Measurements from ENCODE around the gene CACNA1A. TPM values are rescaled to one million over a fixed set of nuclear protein-coding genes. Genes with fewer than 3 reads are reported as not detected.
A peak's percentile ranks its signal among the peaks of the same experiment; 100 is the strongest.

CACNA1A gene
- polyA plus RNA-seq, 2 of the 4 experiments (the other 2 are of a cell fraction) = 0.27 to 0.71 TPM

GRCh38 chr19:13373599-13373998 is 132.7 kb downstream of the CACNA1A start (continued):
- no peak for TF ChIP-seq POLR2A (IDR thresholded peaks at IDR 0.05; ENCODE audit: low read length)

DNA sequence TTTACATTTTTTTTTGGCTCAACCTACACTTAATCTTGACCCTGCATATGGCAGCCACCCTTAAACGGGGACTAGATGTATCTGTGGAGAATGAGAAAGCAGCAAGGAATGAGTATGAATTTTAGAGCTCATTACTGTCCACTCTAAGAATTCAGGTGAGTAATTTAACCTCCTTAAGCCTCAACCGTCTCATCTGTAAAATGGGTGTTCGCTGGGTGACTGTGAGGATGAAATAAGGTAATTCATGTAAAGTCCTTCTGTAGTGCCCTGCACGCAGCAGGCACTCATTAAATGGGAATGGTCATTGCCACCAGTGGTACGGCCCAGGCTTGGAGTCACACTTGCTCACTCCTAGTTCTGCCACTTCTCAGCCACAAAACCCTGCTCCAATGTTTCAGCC is 135.3 kb downstream of the CACNA1A start:
- no peak overlapping the region for H3K4me3 ChIP-seq
- no peak for TF ChIP-seq CBX2 (IDR thresholded peaks at IDR 0.05; ENCODE audit: borderline replicate concordance, low read depth)
- TF ChIP-seq PHF8 (IDR thresholded peaks at IDR 0.05; ENCODE audit: borderline replicate concordance, low read depth) = no peak
- TF ChIP-seq CEBPB (IDR thresholded peaks at IDR 0.05) = no peak
- no peak for TF ChIP-seq EP300 (IDR thresholded peaks at IDR 0.05)
- TF ChIP-seq BHLHE40 (IDR thresholded peaks at IDR 0.05; ENCODE audit: low read depth, low read length) = no peak
- TF ChIP-seq CHD2 (IDR thresholded peaks at IDR 0.05; ENCODE audit: low read length, partially characterized antibody) = no peak
- no peak for TF ChIP-seq TP53 (CRISPR knock-in tag; IDR thresholded peaks at IDR 0.05)
- TF ChIP-seq, protein P1, sequence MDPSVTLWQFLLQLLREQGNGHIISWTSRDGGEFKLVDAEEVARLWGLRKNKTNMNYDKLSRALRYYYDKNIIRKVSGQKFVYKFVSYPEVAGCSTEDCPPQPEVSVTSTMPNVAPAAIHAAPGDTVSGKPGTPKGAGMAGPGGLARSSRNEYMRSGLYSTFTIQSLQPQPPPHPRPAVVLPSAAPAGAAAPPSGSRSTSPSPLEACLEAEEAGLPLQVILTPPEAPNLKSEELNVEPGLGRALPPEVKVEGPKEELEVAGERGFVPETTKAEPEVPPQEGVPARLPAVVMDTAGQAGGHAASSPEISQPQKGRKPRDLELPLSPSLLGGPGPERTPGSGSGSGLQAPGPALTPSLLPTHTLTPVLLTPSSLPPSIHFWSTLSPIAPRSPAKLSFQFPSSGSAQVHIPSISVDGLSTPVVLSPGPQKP (IDR thresholded peaks at IDR 0.05; ENCODE audit: low read depth, low read length) = no peak
- TF ChIP-seq, protein P2, sequence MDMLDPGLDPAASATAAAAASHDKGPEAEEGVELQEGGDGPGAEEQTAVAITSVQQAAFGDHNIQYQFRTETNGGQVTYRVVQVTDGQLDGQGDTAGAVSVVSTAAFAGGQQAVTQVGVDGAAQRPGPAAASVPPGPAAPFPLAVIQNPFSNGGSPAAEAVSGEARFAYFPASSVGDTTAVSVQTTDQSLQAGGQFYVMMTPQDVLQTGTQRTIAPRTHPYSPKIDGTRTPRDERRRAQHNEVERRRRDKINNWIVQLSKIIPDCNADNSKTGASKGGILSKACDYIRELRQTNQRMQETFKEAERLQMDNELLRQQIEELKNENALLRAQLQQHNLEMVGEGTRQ (IDR thresholded peaks at IDR 0.05) = no peak
- TF ChIP-seq KDM5A (IDR thresholded peaks at IDR 0.05) = no peak
- TF ChIP-seq, protein P3, sequence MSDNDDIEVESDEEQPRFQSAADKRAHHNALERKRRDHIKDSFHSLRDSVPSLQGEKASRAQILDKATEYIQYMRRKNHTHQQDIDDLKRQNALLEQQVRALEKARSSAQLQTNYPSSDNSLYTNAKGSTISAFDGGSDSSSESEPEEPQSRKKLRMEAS (IDR thresholded peaks at IDR 0.05) = no peak
- TF ChIP-seq, protein P4, sequence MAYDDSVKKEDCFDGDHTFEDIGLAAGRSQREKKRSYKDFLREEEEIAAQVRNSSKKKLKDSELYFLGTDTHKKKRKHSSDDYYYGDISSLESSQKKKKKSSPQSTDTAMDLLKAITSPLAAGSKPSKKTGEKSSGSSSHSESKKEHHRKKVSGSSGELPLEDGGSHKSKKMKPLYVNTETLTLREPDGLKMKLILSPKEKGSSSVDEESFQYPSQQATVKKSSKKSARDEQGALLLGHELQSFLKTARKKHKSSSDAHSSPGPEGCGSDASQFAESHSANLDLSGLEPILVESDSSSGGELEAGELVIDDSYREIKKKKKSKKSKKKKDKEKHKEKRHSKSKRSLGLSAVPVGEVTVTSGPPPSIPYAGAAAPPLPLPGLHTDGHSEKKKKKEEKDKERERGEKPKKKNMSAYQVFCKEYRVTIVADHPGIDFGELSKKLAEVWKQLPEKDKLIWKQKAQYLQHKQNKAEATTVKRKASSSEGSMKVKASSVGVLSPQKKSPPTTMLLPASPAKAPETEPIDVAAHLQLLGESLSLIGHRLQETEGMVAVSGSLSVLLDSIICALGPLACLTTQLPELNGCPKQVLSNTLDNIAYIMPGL (CRISPR knock-in tag; IDR thresholded peaks at IDR 0.05; ENCODE audit: borderline replicate concordance) = no peak
- no peak for TF ChIP-seq JUNB (IDR thresholded peaks at IDR 0.05)
- TF ChIP-seq ZSCAN20 (CRISPR knock-in tag; IDR thresholded peaks at IDR 0.05) = no peak
- no peak for TF ChIP-seq RFX5 (IDR thresholded peaks at IDR 0.05)
- TF ChIP-seq RNF2 (IDR thresholded peaks at IDR 0.05; ENCODE audit: borderline replicate concordance, low read depth) = no peak
- no peak for TF ChIP-seq RAD21 (conservative IDR thresholded peaks at IDR 0.05 in 1 of 2, IDR thresholded peaks at IDR 0.05 in 1 of 2)
- TF ChIP-seq HOXB5 (CRISPR knock-in tag; IDR thresholded peaks at IDR 0.05) = no peak
- no peak for TF ChIP-seq EHMT2 (IDR thresholded peaks at IDR 0.05; ENCODE audit: low read depth)
- TF ChIP-seq HOXA7 (CRISPR knock-in tag; IDR thresholded peaks at IDR 0.05) = no peak
- FAIRE-seq (no peak), ATAC-seq (no peak), DNase-seq (ENCODE audit: low read depth in 1 of 2, low spot score in 1 of 2) (no peak)
- ChIA-PET POLR2A (no interaction called here), CTCF (interaction anchor here (0.8 kb wide), 1 partner anchor 58 kb away, joined by 3 read pairs; no protein-coding TSS in a partner anchor)
- H3K9me3 ChIP-seq = no peaks in the 10 kb centered on the region
- no peak overlapping the region for H3K27ac ChIP-seq
- no peak overlapping the region for H3K4me2 ChIP-seq
- 43% methylated on average over 5 of the region's 5 CpGs for WGBS (ENCODE audit: missing lambda C conversion rate)
- H3K4me1 ChIP-seq = no peaks in the 10 kb centered on the region

DNA sequence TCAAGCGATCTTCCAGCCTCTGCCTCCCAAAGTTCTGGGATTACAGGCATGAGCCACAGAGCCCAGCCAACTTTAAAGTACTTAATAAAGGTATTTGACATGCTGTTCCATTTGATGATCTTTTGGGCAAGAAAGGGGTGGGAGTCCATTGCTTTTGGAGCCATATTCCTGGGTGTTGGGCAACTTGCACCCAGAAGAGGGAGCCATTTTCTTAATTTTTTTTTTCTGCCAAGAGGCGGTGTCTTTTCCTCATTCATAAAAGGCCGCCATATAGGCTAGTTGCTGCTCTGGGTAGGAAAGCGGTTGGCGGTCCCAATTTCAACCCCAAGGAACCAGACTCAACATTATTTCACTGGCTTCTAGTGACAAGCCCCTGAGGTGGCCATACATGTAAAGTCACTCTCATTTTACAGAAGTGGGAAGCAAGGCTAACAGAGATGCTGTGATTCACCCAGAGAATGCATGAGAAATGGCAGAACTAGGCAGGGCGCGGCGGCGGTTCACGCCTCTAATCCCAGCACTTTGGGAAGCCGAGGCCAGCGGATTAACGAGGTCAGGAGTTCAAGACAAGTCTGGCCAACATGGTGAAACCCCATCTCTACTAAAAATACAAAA is 139.6 kb downstream of the CACNA1A start:
- DNase-seq (ENCODE audit: low read depth in 1 of 2, low spot score in 1 of 2) = peak; percentile 20 to 34
- POLR2A ChIA-PET = no interaction called here
- Histone ChIP-seq H3K27ac (no peak overlapping the region), H3K4me3 (no peak overlapping the region), H3K4me2 (no peak overlapping the region), H3K4me1 (no peaks in the 10 kb centered on the region), H3K9me3 (no peaks in the 10 kb centered on the region)
- FAIRE-seq = no peak
- TF ChIP-seq RAD21 (conservative IDR thresholded peaks at IDR 0.05 in 1 of 2, IDR thresholded peaks at IDR 0.05 in 1 of 2) = peak; percentile 53 to 63; a peak in 4 of 5 replicates
- no peak for TF ChIP-seq EHMT2 (IDR thresholded peaks at IDR 0.05; ENCODE audit: low read depth)
- TF ChIP-seq ZNF302 (CRISPR knock-in tag; IDR thresholded peaks at IDR 0.05) = no peak
- TF ChIP-seq ZC3H11A (IDR thresholded peaks at IDR 0.05) = no peak
- peak; percentile 40 for TF ChIP-seq CTCF (IDR thresholded peaks at IDR 0.05)
- TF ChIP-seq SMC3 (IDR thresholded peaks at IDR 0.05) = peak; percentile 35; the same call in 2 of the 3 replicates
- TF ChIP-seq KDM5A (IDR thresholded peaks at IDR 0.05) = no peak
- TF ChIP-seq FOSL2 (IDR thresholded peaks at IDR 0.05) = no peak
- no peak for TF ChIP-seq FOSL2 (CRISPR knock-in tag; IDR thresholded peaks at IDR 0.05)
- 0 out of 4 replicates have a peak, but pooled peaks of 1 of the 2 experiments have one; percentile 6 for TF ChIP-seq CEBPB (IDR thresholded peaks at IDR 0.05)
- TF ChIP-seq, protein P3 (IDR thresholded peaks at IDR 0.05) = no peak
- no peak for TF ChIP-seq MYC (IDR thresholded peaks at IDR 0.05; ENCODE audit: borderline replicate concordance, low read length)
- no peak for TF ChIP-seq RCOR1 (IDR thresholded peaks at IDR 0.05; ENCODE audit: low read depth, low read length)
- 13% methylated on average over 13 of the region's 13 CpGs for WGBS (ENCODE audit: missing lambda C conversion rate)
- ATAC-seq = peak in 1 of 2 experiments; percentile 66; a peak in 2 of 6 replicates
- CTCF ChIA-PET = interaction anchor here (0.7 to 2.6 kb wide), 4 partner anchors 64 to 223 kb away, joined by 3 to 9 read pairs (median 3); no protein-coding TSS in a partner anchor
